Measurements from ENCODE around the gene GIGYF2. TPM values are rescaled to one million over a fixed set of nuclear protein-coding genes. Genes with fewer than 3 reads are reported as not detected.

Gene GIGYF2
- total RNA-seq, 1 donor from 2014 or later, result 75.2 TPM

GRCh38 chr2:232876978-232877441 lies 179.9 kb downstream of the GIGYF2 start:
- intact Hi-C loops (cut with micrococcal nuclease), result loop anchor here (1.0 kb wide), 1 partner anchor 374 kb away; the partner anchor contains the start of gene ATG16L1

GRCh38 chr2:232877940-232878511 lies 180.9 kb downstream of the GIGYF2 start:
- intact Hi-C loops (cut with micrococcal nuclease), result no loop called here

DNA sequence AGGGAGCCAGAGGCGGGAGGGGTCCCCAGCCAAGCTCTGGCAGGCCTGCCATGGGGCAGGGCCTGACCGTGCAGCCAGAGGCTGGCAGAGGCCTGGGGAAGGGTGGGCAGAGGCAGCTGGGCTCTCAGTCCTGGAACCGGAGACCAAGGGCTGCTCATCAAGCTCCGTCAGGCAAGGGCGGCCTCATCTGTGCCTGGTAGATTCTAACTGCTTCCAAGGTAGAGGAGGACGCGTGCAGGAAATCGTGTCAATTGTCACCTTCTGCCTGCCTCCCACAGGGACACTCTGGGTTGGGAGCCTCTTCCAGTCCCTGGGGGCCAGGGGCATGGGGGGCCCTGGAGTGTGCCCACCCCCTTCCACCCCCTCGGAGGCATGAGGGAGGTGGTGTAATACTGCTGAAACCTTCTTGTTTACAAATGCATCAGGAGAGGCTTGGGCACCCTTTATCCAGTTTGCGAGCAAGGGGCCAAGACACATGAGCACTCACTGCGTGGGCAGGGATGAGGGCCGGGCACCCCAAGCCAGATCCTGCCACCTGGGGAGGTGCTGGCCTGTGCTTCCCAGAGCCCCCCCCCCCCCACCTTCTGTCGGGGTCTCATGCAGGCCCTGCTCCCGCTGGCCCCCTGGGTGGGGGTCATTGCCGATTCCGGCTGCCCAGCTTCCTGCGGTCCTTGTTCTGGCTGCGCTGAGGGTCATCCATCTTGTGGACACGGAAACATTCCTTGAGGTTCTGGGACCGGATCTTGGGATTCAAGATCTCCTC lies 181.9 kb downstream of the GIGYF2 start:
- intact Hi-C loops (cut with micrococcal nuclease), result no loop called here

GRCh38 chr2:232879618-232880494 lies 182.7 kb downstream of the GIGYF2 start:
- intact Hi-C loops (cut with micrococcal nuclease), result no loop called here

GRCh38 chr2:232880764-232881351 lies 183.7 kb downstream of the GIGYF2 start:
- intact Hi-C loops (cut with micrococcal nuclease), result no loop called here

GRCh38 chr2:232882085-232882484 lies 185.0 kb downstream of the GIGYF2 start:
- intact Hi-C loops (cut with micrococcal nuclease), result no loop called here

GRCh38 chr2:232882505-232883115 lies 185.5 kb downstream of the GIGYF2 start:
- intact Hi-C loops (cut with micrococcal nuclease), result no loop called here

GRCh38 chr2:232883116-232883721 lies 186.1 kb downstream of the GIGYF2 start:
- intact Hi-C loops (cut with micrococcal nuclease), result no loop called here

GRCh38 chr2:232884001-232884421 lies 186.9 kb downstream of the GIGYF2 start:
- intact Hi-C loops (cut with micrococcal nuclease), result no loop called here

DNA sequence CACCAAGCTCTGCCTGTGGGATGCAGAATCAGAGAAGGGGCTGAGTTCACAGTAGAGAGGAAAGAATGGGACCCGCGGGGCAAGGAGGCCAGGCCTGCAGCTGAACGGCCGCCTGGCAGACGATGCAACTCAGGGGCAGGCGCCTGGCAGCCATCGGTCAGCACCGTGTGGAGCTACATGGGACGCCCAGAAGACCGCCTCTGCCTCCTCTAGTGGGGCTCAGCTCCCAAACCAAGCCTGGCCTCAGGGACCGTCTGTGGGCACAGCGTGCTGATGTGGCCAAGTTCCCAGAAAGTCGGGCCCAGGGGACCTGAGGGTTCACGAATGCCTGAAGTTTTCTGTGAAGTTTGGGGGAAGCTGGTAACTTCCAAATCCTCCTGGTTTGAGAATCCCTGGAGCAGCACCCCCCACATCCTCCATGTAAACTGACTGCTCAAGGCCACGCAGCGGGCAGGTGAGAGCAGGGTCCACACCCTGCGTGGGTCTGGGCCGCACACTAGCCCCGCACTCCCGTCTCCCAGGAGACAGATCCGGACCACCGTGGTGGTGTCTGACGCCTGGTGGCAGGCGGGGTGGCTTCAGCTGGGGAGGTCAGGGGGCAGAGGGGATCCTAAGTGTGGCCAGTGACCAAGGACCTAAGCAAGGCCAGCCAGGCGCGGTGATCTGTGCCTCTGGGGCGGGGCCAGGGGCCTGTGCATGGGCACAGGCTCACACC lies 187.6 kb downstream of the GIGYF2 start:
- intact Hi-C loops (cut with micrococcal nuclease), result no loop called here

DNA sequence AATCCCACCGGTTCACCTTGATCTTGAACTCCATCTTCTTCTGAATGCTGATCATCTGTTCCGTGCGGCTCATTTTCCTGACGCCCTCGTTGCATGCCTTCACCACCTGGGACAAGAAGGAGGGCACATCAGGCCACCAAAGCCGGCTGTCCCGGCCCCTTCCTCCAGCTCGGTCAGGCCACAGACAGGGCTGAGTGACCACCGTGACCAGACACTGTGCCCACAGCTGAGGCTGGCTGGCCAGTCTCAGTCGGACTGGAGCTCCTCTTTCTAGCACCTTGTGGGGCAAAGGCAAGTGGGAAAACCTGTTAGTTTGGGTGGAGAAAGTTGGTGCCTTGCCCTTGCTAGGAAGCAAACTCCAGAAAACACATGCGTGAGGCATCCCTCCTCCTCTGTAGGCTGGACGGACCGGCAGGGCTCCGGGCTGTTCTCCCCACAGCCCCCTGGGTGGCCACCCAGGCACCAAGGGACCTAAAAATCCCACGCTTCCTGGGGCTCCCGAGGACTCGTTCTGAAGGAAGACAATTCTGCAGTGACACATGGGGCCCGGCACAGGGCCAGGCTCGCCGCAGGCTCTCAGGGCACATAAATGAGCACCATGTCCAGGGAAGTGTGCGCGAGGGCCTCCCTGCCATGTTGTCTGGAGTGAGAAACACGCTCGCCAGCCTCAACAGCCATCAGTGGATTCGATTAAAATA lies 188.3 kb downstream of the GIGYF2 start:
- intact Hi-C loops (cut with micrococcal nuclease), result no loop called here

DNA sequence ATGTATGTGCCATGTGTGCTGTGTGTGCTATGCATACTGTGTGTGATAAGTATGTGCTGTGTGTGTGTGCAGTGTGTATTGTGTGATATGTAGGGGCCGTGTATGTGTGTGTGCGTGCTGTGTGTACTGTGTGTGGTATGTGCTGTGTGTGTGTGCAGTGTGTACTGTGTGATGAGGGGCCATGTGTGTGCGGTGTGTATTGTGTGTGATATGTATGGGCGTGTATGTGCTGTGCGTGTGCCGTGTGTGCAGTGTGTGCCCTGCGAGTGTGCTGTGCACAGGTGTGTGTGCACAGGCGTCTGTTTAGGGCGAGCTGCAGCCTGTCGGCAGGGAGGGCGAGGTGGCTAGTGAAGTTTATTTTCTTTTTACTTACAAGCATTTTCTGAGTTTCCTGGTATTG lies 189.0 kb downstream of the GIGYF2 start:
- intact Hi-C loops (cut with micrococcal nuclease), result no loop called here

GRCh38 chr2:232886632-232887031 lies 189.5 kb downstream of the GIGYF2 start:
- intact Hi-C loops (cut with micrococcal nuclease), result no loop called here

- intact Hi-C loops (cut with micrococcal nuclease), result no loop called here
Measured at GRCh38 chr2:232887171-232887850, 190.2 kb downstream of the GIGYF2 start.

- intact Hi-C loops (cut with micrococcal nuclease), result no loop called here
Measured at GRCh38 chr2:232888099-232888836, 191.1 kb downstream of the GIGYF2 start.

GRCh38 chr2:232888839-232889529 lies 191.9 kb downstream of the GIGYF2 start:
- intact Hi-C loops (cut with micrococcal nuclease), result no loop called here

DNA sequence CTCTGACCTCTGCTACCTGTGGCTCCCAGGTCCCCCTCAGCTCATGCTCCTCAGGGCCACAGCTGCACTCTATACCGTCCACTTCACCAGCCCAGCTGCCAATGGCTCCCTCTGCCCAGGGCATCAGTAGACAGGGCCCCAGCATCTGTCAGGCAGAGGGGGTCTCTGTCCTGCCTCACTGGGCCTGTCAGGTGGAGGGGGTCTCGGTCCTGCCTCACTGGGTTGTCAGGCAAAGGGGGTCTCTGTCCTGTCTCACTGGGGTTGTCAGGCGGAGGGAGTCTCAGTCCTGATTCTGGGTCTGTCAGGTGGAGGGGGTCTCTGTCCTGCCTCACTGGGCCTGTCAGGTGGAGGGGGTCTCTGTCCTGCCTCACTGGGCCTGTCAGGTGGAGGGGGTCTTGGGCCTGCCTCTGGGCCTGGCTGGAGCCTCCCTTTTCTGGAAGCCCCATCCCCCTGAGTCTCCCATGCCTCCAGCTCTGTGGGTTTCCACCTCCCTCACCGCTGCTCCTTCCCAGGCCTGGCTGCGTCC lies 192.8 kb downstream of the GIGYF2 start:
- intact Hi-C loops (cut with micrococcal nuclease), result no loop called here
